NCI-H128 (cell line): ENCODE results near the gene WDR62.

Source experiments
- DNase-seq: peaks from one replicate; lab custom pipeline; 2025; ENCODE audit not compliant: unreplicated experiment; lab: John Stamatoyannopoulos, UW

WDR62 gene

DNA sequence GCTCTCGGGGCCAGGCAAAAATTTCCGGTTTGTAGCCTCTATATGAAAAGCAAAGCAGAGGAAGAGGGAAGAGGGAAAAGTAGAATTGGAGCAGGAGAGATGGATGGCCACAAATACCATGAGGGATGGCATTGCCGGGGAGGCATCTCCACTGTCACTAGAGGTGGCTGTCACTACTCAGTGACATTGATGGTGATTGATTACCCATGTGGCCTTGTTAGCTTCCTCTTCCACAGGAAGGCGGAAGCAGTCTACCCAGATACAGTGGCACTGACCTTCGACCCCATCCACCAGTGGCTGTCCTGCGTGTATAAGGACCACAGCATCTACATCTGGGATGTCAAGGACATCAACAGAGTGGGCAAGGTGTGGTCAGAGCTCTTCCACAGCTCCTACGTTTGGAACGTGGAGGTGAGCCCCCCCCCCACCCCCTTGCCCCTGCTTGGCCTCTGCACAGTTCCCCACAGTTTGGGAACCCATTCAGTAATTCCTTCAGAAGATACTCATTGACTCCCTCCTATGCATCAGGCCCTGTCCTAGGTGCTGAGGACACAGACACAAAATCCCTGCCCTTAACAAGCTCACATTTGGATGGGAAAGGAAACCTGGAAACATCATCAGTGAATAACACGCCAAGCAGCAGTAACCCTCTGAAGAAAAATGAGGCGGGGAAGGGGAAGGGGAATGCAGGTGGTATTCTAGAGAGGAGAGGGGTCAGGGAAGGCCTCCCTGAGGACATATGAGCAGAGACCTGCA lies 18.6 kb downstream of the WDR62 start:
- no peak for DNase-seq

DNA sequence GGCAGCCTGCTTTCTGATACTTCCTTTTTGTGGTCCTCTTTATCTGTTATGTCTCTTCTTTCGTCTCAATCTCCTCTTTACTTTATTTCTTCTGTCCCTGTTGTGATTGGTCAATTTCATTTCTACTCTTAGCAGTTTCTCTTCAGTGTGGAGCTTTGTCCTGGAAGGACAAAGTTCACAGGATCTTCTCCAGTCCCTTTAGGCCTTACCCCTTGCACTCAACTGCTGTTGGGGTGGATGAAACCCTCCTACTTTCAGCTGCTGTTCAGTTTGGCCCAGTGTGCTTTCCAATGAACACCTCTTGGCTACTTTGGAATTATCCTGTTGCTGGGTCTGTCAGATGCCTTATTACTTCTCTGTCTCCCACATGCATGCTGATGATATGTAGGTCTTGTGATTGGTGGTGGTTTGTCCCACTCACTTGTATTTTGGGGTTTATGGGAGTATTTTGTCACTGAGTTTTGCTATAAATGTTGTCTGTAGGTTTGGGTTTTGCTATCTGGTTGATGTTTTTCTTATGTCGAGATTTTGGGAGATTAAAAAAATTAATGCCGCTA lies 24.8 kb downstream of the WDR62 start:
- no peak for DNase-seq

DNA sequence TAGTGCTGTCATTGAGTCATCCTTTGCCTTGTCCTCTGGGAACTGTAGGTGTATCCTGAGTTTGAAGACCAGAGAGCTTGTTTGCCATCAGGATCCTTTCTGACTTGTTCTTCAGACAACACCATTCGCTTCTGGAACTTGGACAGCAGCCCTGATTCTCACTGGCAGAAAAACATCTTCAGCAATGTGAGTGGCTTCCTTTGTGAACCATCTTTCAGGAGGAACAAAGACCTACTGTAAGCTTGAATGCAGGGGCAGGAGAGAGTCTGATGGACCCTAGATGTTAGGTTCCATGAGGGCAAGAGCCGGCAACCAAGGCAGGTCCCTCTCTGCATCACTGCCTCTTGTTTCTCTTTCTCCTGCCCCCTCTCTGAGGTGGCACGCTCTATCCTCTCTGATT lies 26.7 kb downstream of the WDR62 start:
- DNase-seq: no peak

DNA sequence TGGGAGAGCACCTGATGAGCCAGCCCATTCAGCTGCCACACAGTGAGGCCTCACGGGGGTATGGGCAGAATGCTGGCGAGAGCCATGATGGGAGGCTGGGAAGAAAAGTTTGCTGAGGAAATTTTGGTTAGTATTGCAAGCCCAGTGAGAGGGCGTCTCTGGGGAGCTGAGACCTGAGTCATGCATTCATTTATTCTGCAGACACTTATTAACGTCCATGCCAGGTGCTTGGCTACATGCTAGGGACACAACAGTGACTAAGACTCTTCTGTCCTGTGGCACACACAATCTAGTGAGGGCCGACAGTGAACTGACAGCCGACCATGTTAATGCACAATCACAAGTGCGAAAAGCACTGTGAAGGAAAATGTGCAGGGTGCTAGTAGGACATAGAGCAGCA lies 27.2 kb downstream of the WDR62 start:
- DNase-seq: no peak

DNA sequence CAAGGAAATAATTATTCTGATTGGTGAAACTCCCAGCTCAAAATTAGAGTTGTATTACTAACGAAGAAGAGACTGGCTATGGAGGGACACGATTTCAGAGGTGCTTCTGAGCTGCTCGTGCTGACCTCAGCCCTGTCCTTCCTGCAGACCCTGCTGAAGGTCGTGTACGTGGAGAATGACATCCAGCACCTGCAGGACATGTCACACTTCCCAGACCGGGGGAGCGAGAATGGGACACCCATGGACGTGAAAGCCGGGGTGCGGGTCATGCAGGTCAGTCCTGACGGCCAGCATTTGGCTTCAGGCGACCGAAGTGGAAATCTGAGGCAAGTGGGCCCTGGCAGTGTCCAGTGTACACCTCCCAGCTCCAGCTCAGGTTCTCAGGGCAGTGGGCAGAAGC lies 28.2 kb downstream of the WDR62 start:
- DNase-seq: no peak

DNA sequence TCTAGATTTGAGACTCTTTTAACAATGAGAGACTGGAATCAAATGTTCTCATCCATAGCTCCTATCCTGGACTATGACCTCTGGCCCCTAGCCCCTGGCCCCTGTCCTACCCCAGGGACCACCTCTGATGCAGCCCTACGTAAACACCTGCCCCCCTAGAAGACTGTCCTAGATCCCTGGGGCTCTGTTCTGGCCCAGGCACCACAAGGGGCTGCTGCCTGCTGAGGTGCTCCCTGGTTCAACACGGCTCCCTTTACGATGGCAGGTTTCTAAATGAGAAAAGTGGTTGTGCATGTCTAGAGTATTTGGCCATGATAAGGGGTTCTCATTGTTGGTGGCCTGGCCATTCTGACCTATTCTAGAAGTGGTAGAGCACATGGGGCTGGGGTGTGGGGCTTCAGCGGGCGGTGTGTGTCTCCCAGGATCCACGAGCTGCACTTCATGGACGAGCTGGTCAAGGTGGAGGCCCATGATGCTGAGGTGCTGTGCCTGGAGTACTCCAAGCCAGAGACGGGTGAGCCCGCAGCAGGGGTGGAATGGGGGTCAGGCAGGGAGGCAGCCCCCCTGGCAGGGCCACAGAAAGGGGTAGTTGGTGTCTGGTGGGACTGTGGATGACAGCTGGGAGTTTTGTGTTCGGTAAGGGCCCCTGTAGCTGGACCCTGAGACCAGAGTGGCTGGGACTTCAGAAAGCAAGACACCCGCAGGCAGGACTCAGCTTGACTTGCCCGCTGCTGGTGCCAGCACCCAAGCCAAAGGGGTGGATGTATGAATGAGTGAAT lies 29.7 kb downstream of the WDR62 start:
- no peak for DNase-seq

DNA sequence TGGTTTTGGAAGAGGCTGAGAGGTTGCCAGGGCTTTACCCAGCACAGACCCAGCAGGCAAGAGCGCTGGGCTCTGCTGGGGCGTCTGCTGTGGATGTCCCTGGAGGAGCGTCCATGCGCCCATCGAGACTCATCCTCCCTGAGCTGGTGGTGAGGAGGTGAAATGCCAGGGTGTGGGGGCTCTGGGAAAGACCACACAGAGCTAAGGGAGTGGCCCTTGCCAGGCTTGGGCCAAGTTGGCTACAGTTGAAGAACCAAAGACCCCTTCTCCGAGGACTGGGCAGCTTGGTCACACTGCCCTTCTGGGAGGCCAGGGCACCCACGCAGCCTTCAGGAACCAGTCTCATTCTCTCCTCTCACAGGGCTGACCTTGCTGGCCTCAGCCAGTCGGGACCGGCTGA lies 31.6 kb downstream of the WDR62 start:
- no peak for DNase-seq

DNA sequence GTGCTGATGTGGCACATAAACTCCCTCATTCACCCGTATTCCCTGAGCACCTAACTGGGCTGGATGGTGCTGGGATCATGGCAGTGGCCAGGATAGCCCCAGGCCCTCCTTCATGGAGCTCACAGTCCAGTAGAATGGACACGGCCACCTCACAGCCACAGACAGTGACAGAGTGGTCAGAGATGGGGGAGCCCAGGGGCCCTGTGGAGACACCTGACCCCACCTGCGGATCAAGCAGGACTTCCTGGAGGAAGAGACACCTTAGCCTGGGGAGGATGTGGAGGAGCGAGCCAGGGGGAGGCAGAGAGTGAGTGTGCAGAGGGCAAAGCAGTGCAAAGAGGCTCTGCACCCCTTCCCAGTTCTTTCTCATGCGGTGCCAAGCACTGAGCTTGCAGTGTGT lies 35.1 kb downstream of the WDR62 start:
- DNase-seq: no peak

DNA sequence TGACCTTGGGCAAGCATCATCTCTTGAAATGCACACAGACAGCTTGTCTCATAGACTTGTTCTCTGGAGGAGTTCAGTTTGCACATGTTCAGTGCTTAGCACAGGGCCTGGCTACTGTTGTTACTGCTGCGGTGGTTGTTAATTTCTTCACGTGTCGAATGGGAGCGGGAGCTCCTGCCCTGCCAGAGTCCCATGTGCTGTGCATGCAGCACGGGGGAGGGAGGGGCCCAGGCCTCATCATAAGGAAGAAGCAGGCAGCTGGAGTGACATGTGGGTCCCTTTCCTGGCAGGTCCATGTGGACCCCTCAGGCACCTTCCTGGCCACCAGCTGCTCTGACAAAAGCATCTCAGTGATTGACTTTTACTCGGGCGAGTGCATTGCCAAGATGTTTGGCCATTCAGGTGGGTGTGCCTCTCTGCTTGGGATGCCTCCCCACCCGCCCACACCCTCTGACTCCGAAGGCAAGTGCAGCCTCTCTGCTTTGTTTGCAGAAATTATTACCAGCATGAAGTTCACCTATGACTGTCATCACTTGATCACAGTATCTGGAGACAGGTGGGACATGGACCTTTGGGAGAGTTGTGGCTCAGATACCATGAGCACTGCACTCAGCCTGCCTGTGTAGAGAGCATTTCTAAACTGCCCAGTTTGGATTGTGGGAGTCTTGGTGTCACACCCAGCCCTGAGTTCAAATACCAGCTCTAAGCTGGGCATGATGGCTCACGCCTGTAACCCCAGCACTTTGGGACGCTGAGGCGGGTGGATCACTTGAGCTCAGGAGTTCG lies 36.4 kb downstream of the WDR62 start:
- DNase-seq: no peak

DNA sequence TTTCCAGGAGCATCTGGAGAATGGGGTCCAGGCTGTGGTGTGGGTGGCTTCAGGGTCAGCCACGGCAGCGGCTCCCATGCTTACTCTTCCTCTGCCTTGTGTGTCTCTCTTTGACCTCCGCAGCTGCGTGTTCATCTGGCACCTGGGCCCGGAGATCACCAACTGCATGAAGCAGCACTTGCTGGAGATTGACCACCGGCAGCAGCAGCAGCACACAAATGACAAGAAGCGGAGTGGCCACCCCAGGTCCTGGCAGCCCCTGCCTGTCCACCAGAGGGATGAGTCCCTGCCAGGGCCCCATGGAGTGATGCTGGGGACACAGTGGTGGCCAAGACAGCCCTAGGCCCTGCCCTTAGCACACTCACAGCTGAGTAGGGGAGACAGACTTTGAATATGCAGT lies 37.9 kb downstream of the WDR62 start:
- DNase-seq: no peak

DNA sequence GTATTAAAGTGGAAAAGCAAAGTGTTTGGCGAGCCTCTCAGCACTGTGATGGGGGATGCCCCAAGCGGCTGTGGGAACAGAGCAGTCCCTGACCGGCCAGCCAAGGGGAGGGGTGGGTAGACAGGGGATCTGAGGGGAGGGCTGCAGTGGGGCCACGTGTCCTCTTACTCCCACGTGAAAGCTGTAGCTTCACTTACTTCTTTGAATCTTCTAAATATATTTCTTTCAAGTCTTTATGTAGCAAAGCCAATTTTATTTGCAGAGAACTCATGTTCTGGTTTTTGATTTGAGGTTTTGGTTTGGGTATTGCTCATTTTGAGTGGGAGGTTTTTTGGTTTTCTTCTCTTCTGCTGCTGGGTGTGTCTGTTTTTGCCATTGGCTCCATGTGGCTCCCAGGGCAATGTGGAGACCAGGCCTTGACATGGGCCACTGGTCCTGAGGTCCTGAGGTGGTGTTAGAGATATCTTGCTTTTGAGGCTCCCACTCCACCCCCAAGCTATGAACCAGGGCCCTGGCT lies 38.5 kb downstream of the WDR62 start:
- no peak for DNase-seq

DNA sequence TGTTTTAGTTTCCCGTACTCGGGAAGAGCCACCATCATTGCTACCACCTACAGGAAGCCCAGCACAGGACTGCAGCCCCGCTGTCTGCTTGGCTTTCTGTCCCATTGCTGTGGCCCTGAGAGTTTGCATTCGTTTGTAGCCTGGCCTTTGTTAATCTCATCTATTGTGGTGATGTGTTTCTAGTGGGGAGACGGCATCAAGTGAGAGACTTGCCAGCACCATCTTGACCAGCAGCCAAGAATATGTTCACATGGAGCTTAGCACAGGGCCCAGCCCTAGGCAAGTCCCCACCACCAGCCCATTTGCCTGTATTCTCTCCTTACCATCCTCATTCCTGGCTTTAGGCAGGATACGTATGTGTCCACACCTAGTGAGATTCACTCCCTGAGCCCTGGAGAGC lies 39.0 kb downstream of the WDR62 start:
- DNase-seq: no peak

DNA sequence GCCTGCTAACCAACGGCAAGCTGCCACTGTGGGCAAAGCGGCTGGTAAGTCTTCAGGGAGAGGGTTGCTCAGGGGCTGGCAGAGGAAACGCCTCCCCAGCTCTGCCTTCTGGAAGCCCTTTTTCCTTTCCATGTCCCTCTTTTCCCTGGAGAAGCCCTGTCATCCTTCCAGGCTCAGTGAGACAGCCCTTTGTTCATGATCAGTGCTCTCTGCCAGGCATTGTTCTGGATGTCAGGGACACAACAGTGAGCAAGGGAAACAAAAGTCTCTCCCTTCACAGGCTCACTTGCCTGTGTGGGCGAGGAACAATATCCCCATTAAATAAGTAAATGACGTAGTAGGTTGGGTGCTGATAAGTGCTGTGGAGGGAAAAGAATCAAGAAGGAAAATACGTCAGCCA lies 42.3 kb downstream of the WDR62 start:
- no peak for DNase-seq

DNA sequence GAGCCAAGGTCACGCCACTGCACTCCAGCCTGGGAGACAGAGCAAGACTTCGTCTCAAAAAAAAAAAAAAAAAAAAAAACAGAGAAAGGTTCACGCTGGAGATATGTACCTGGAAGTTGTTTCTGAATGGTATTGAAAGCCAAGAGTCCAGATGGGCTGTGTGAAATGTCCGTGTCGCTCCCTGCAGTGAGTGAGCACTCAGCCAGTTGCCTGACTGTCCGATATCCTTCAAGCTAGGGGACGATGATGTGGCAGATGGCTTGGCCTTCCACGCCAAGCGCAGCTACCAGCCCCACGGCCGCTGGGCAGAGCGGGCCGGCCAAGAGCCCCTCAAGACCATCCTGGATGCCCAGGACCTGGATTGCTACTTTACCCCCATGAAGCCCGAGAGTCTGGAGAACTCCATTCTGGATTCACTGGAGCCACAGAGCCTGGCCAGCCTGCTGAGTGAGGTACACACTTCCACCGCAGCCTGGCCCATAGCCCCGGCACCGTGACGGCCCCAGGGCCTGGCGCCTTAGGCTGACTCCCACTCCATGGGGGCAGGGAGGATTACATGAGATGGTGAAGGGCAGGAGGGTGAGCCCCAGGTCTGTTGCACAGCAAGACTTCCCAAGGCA lies 44.6 kb downstream of the WDR62 start:
- no peak for DNase-seq

DNA sequence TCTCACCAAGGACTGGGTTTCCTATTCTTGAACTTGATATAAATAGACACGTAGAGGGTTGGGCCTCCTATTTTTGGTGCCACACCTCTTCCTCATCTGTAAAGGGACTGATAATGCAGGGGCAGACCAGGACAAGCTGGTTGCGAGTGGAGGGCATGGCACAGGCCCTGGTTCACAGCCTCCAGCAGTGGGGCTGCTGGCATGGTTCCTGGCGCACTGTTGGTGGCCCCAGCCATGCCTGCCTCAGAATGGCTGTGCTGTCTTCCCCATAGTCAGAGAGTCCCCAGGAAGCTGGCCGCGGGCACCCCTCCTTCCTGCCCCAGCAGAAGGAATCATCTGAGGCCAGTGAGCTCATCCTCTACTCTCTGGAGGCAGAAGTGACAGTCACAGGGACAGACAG lies 45.8 kb downstream of the WDR62 start:
- DNase-seq: no peak

DNA sequence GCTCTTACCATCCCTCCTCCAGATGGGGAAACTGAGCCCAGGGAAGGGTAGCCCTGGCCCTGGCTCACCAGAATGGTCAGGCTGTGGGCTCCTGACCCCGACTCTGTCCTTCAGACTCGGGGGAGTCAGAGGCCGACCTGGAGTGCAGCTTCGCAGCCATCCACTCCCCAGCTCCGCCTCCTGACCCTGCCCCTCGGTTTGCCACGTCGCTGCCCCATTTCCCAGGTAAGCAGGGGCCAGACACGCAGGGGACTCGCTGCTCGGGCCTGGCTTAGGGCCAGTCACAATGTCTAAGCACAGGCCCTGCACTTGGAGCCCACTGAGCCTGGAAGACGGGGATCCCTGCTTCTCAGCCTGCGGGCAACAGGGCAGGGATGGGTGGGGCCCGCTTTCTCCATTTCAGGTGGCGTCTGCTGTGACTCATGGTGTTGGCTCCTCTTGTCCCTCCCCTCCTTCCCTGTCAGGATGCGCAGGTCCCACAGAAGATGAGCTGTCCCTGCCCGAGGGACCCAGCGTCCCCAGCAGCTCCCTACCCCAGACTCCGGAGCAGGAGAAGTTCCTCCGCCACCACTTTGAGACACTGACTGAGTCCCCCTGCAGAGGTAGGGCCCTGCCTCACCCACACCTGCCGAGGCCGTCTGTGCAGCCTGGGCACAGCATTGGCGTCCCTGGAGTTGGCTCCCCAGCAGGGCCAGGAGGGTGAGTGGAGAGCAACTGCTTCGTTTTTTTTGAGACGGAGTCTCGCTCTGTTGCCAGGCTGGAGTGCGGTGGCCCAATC lies 47.0 kb downstream of the WDR62 start:
- DNase-seq: no peak

DNA sequence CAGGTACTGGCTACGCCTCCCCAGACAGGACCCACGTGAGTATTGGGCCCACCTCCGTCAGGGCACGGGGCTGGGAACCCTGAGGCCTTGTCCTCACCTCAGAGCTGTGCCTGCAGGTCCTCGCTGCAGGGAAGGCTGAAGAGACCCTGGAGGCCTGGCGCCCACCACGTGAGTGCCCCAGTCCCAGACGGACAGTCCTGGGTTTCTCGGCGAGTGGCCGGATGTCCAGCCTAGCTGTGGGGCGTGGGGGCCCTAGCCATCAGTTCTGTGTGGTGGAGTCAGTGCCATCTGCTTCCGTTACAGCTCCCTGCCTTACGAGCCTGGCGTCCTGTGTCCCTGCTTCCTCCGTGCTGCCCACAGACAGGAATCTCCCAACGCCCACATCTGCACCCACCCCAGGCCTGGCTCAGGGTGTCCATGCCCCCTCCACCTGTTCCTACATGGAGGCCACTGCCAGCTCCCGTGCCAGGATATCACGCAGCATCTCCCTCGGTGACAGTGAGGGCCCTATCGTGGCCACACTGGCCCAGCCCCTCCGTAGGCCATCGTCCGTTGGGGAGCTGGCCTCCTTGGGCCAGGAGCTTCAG lies 48.4 kb downstream of the WDR62 start:
- no peak for DNase-seq

DNA sequence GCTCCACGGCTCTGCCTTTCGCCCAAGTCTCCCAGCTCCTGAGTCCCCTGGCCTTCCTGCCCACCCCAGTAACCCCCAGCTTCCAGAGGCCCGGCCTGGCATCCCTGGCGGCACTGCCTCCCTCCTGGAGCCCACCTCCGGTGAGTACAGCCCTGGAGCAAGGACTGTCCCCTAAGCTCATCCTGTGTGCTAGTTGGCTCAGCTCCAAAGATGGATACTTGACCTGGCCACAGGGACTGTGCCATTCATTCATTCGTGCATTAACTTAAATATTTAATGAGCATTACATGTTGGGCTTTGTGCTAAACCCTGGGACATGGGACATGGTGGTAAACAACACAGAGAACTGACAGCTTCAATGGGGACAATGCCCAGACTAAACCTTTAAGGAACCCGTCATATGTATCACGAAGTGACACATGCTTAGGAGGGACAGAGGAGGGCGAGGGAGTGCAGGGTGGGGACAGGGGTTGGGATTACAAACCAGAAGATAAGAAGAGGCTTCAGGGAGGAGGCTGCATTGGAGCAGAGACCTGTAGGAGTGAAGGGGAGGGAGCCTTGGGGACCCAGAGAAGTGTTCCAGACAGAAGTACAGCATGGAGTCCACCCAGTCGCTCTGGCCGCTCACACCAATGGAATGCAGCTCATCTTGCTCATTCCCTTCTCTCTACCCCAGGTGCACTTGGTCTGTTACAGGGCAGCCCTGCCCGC lies 49.3 kb downstream of the WDR62 start:
- no peak for DNase-seq

DNA sequence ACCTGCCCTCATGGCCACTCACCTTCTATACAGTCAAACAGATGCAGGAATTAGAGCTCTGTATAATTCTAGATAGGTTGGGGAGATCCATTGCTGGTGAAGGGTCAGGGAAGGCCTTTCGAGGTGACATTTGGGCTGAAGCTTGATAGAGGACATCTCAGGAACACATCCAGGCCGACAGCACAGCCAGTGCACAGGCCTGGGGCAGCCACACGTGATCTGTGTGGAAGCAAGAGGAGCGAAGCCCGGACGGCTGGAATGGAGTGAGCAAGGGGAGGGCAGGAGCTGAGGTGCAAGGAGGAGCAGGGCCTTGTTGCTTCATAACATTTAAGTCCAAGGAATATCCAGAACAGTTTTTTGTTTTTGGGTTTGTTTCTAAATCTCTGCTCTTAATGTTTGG lies 51.7 kb downstream of the WDR62 start:
- DNase-seq: no peak
